Endothelial cell of umbilical vein (primary cell): ENCODE data around the gene SMIM7. TPM values are rescaled to one million over a fixed set of nuclear protein-coding genes. Genes with fewer than 3 reads are reported as not detected.

Experiments used
- BruUV-seq: library from RNA; stranded (reverse); fragments of 400-500 nt; replicated peaks from 2 replicates; lab custom pipeline; 2021; lab: Mats Ljungman, UMichigan
- CTCF ChIA-PET: fragments of 300-600, 350-600 bp; sonication (Branson Sonifier 250); formaldehyde crosslinking; loops from one replicate; lab custom pipeline; 2021; ENCODE audit warnings: antibody characterized with exemption, inconsistent platforms; lab: Charles Lee
- POLR2A ChIA-PET: fragments of 300-600, 350-600 bp; sonication (Branson Sonifier 250); formaldehyde crosslinking; loops from one replicate; lab custom pipeline; 2021; ENCODE audit warnings: antibody characterized with exemption, inconsistent platforms; lab: Charles Lee
- DNase-seq: peaks from one replicate; pipeline ENCODE4 v3.0.0-alpha.2; 2011; ENCODE audit warnings: low read depth, low spot score
- FAIRE-seq: peaks from 2 replicates; lab custom pipeline; 2011; peaks lifted over from hg19 to GRCh38; lab: Jason Lieb, UNC
- H2AFZ ChIP-seq: 2 replicates; pipeline ENCODE4 v1.6.0; 2012; ENCODE audit warnings: low read depth, low read length, control low read depth, inconsistent platforms
- H3K27ac ChIP-seq: 2 replicates; pipeline ENCODE4 v1.5.1; 2011; ENCODE audit warnings: low read depth, mild to moderate bottlenecking, control low read depth, low read length, moderate library complexity; ENCODE audit not compliant: insufficient read depth
- H3K27me3 ChIP-seq, 2 experiments: 2 replicates each; pipeline versions ENCODE4 v1.6.0 to v1.6.1; 2011; ENCODE audit warnings: low read length in 2 of 2, mixed read lengths in 1 of 2; ENCODE audit not compliant: control insufficient read depth in 2 of 2, insufficient read depth in 2 of 2
- H3K36me3 ChIP-seq, 2 experiments: 2 replicates in 1 of 2; 3 replicates in 1 of 2; pipeline ENCODE4 v1.5.1; 2011; ENCODE audit warnings: low read length in 2 of 2, mild to moderate bottlenecking in 1 of 2, moderate library complexity in 1 of 2; ENCODE audit not compliant: control insufficient read depth in 2 of 2, insufficient read depth in 2 of 2; ENCODE audit errors: extremely low read depth in 1 of 2
- H3K4me1 ChIP-seq: 3 replicates; pipeline ENCODE4 v1.5.1; 2011; ENCODE audit warnings: mild to moderate bottlenecking, low read length; ENCODE audit not compliant: control insufficient read depth, insufficient read depth; ENCODE audit errors: extremely low read depth
- H3K4me2 ChIP-seq: 2 replicates; pipeline ENCODE4 v1.6.1; 2011; ENCODE audit warnings: low read length, control low read depth, mixed read lengths; ENCODE audit not compliant: insufficient read depth
- H3K4me3 ChIP-seq, 3 experiments: fragments of 200-600 bp in 1 of 3; sonication (generic), shearing (Covaris generic) in 1 of 3; replicated peaks in 1 of 3; 2 replicates each; pipeline ENCODE4 v1.5.1; 2011 to 2016; ENCODE audit warnings: control low read depth in 3 of 3, low read length in 3 of 3, mild to moderate bottlenecking in 2 of 3, inconsistent platforms in 1 of 3, low read depth in 1 of 3, moderate library complexity in 1 of 3; ENCODE audit not compliant: insufficient read depth in 1 of 3
- H3K79me2 ChIP-seq: 2 replicates; pipeline ENCODE4 v1.6.0; 2012; ENCODE audit warnings: low read length, inconsistent platforms; ENCODE audit not compliant: control insufficient read depth, insufficient read depth
- H3K9ac ChIP-seq: replicated peaks from 2 replicates; pipeline ENCODE3; 2011; ENCODE audit warnings: low read length, control low read depth; ENCODE audit not compliant: insufficient read depth; ENCODE audit errors: extremely low read depth
- H3K9me1 ChIP-seq: replicated peaks from 3 replicates; pipeline ENCODE4 v1.6.0; 2011; ENCODE audit warnings: mild to moderate bottlenecking, low read length; ENCODE audit not compliant: control insufficient read depth, insufficient read depth; ENCODE audit errors: extremely low read depth
- H3K9me3 ChIP-seq: replicated peaks from 2 replicates; pipeline ENCODE4 v1.5.1; 2012; ENCODE audit warnings: low read length, inconsistent platforms; ENCODE audit not compliant: control insufficient read depth, insufficient read depth
- H4K20me1 ChIP-seq: replicated peaks from 2 replicates; pipeline ENCODE3; 2011; ENCODE audit warnings: mild to moderate bottlenecking, low read length; ENCODE audit not compliant: control insufficient read depth, insufficient read depth; ENCODE audit errors: extremely low read depth
- EZH2 ChIP-seq: IDR thresholded peaks from 2 replicates; pipeline ENCODE4 v1.6.1; 2012; ENCODE audit warnings: borderline replicate concordance, low read depth, mild to moderate bottlenecking, moderate library complexity, low read length, inconsistent platforms; ENCODE audit not compliant: severe bottlenecking
- FOS ChIP-seq: IDR thresholded peaks from 2 replicates; pipeline ENCODE4 v1.6.1; 2011; ENCODE audit warnings: mild to moderate bottlenecking, low read length, moderate library complexity, borderline replicate concordance; ENCODE audit not compliant: insufficient read depth
- GATA2 ChIP-seq: IDR thresholded peaks from 2 replicates; pipeline ENCODE4 v1.7.0; 2011; ENCODE audit warnings: low read depth, mild to moderate bottlenecking, moderate library complexity, mixed read lengths, low read length; ENCODE audit not compliant: insufficient read length, insufficient read depth
- JUN ChIP-seq: IDR thresholded peaks from 2 replicates; pipeline ENCODE4 v1.6.1; 2011; ENCODE audit warnings: borderline replicate concordance, low read depth; ENCODE audit not compliant: insufficient read length, insufficient read depth
- MYC ChIP-seq: IDR thresholded peaks from one replicate; pipeline ENCODE4 v1.6.1; 2011; ENCODE audit warnings: mild to moderate bottlenecking, low read depth, low read length
- POLR2A ChIP-seq: IDR thresholded peaks from 2 replicates; pipeline ENCODE4 v1.6.1; 2012; ENCODE audit warnings: low read depth, mild to moderate bottlenecking, control low read depth, low read length
- dilution Hi-C: fragments of 300-500 bp; cut with MboI; formaldehyde crosslinking; loops from one replicate; pipeline ENCODE4 v1.15.0; 2019; ENCODE audit warnings: low sequenced_read_pairs; ENCODE audit not compliant: extremely low pct_ligation_motif_present
- intact Hi-C: fragments of 100-400 bp; cut with micrococcal nuclease; formaldehyde crosslinking; loops from one replicate; pipeline ENCODE4 v1.10.0; 2022
- polyA plus RNA-seq, 4 experiments: library from polyadenylated mRNA; depleted of rRNA in 3 of 4; stranded (reverse) in 3 of 4; unstranded in 1 of 4; fragments of >200 nt; gene quantifications; 2 replicates each; pipeline versions ENCODE4 v1.2.1 to v1.2.3, GENCODE V29; 2011 to 2012; ENCODE audit warnings: missing spikeins in 1 of 4
- total RNA-seq: library from RNA; stranded (reverse); gene quantifications from 2 replicates; pipeline ENCODE4 v1.2.3, GENCODE V29; 2021
- TF ChIP-seq, protein P1 (sequence below), 2 donors: IDR thresholded peaks; 1 replicate in 1 of 2; 2 replicates in 1 of 2; pipeline ENCODE4 v1.5.1; 2011; ENCODE audit warnings: low read length in 2 of 2, mild to moderate bottlenecking in 2 of 2, moderate library complexity in 2 of 2, control low read depth in 1 of 2, inconsistent platforms in 1 of 2, low read depth in 1 of 2; ENCODE audit not compliant: insufficient read depth in 1 of 2; ENCODE audit errors: extremely low read depth in 1 of 2
- TF ChIP-seq, protein P2 (sequence below): IDR thresholded peaks from 2 replicates; pipeline ENCODE4 v1.6.1; 2011; ENCODE audit not compliant: insufficient read depth, insufficient read length

Gene SMIM7
- total and polyA plus RNA-seq, 2 donors (not counting 3 experiments of a cell fraction or from before 2014, with no cell fraction given): 51.1 to 62.0 TPM

DNA sequence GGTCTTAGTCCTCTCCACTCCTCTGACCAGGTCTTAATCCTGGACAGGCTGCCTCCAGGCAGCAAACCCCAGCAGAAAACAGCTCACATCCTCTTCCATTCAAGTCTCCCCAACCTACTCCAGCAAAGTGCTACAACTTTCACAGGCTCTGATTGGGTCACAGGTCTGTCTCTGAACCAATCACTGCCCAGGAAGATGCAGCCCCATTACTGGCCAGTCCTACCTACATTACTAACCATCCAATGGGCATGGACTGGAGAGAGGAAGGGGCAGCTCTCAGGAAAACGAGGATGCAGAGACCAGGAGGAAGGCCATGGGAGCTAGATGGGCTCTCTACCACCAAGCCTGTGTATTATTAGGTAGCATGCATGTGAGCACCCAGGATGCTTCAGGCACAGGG, 44.1 kb downstream of the SMIM7 start:
- Histone ChIP-seq H3K9me1 (no peaks in the 10 kb centered on the region), H4K20me1 (no peaks in the 10 kb centered on the region), H3K4me2 (no peak overlapping the region), H2AFZ (no peak overlapping the region), H3K4me3 (no peak overlapping the region), H3K27ac (no peak overlapping the region), H3K9ac (no peak overlapping the region), H3K36me3 (no peaks in the 10 kb centered on the region), H3K79me2 (peaks cover 98% of the 10 kb centered on the region), H3K4me1 (no peaks in the 10 kb centered on the region), H3K9me3 (no peaks in the 10 kb centered on the region), H3K27me3 (no peaks in the 10 kb centered on the region)
- FAIRE-seq (no peak), DNase-seq (peak; percentile 14)
- ChIA-PET POLR2A (interaction anchor here (0.7 to 0.9 kb wide), 2 partner anchors 11 to 24 kb away, joined by 3 to 4 read pairs; no protein-coding TSS in a partner anchor), CTCF (interaction anchor here (1.5 kb wide), 1 partner anchor 31 kb away, joined by 3 read pairs; no protein-coding TSS in a partner anchor)
- dilution Hi-C loops: no loop called here
- TF ChIP-seq, protein P1, sequence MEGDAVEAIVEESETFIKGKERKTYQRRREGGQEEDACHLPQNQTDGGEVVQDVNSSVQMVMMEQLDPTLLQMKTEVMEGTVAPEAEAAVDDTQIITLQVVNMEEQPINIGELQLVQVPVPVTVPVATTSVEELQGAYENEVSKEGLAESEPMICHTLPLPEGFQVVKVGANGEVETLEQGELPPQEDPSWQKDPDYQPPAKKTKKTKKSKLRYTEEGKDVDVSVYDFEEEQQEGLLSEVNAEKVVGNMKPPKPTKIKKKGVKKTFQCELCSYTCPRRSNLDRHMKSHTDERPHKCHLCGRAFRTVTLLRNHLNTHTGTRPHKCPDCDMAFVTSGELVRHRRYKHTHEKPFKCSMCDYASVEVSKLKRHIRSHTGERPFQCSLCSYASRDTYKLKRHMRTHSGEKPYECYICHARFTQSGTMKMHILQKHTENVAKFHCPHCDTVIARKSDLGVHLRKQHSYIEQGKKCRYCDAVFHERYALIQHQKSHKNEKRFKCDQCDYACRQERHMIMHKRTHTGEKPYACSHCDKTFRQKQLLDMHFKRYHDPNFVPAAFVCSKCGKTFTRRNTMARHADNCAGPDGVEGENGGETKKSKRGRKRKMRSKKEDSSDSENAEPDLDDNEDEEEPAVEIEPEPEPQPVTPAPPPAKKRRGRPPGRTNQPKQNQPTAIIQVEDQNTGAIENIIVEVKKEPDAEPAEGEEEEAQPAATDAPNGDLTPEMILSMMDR (IDR thresholded peaks at IDR 0.05; ENCODE audit: extremely low read depth in 1 of 2, insufficient read depth in 1 of 2, low read depth in 1 of 2, low read length in 2 of 2): no peak
- TF ChIP-seq POLR2A (no peak), MYC (no peak), GATA2 (no peak), EZH2 (no peak), JUN (no peak), FOS (no peak)
- TF ChIP-seq, protein P2, sequence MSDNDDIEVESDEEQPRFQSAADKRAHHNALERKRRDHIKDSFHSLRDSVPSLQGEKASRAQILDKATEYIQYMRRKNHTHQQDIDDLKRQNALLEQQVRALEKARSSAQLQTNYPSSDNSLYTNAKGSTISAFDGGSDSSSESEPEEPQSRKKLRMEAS: no peak
- BruUV-seq: no TSS peak
- intact Hi-C loops: no loop called here
